ENCODE measurements around the gene SPG11. TPM values are rescaled to one million over a fixed set of nuclear protein-coding genes. Genes with fewer than 3 reads are reported as not detected.

The SPG11 gene
- total RNA-seq, 1 experiment from 2014 or later, result 55.0 TPM

DNA sequence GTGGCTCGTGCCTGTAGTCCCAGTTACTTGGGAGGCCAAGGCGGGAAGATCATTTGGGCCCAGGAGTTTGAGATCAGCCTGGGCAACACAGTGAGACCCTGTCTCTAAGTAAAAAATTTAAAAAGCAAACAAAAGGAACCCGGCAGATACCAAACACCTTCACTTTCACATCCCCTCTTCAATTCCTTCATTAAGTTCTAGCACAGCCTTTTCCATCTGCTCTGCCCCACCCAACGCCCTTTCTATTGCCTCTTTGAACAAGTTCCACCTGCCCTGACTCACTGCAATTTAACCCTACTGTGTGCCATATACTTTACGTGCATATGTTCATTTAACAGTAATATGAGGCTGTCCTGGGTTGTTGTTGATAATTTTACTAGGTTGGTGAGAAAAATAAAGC, 12.4 kb upstream of the SPG11 start:
- ChIA-PET POLR2A (no interaction called here), CTCF (interaction anchor here (1.6 kb wide), 1 partner anchor 13 kb away, joined by 5 read pairs; the partner anchor contains the start of gene SPG11)
- no peaks in the 10 kb centered on the region for H3K9me3 ChIP-seq (ENCODE audit: control insufficient read depth, insufficient read depth, low read depth, low read length)
- no peaks in the 10 kb centered on the region for H3K36me3 ChIP-seq (ENCODE audit: control insufficient read depth, insufficient read depth, low read length)
- no peaks in the 10 kb centered on the region for H3K27me3 ChIP-seq (ENCODE audit: control insufficient read depth, insufficient read depth, low read length)
- H3K4me1 ChIP-seq (ENCODE audit: control insufficient read depth, insufficient read depth, low read length), result no peaks in the 10 kb centered on the region
- H3K4me3 ChIP-seq (ENCODE audit: low read depth in 2 of 2, low read length in 2 of 2), result no peak overlapping the region
- in situ Hi-C loops (cut with HindIII; ENCODE audit: low pct_unique_long_range_greater_than_20kb, low sequenced_read_pairs), result no loop called here
- TF ChIP-seq TCF7L2 (IDR thresholded peaks at IDR 0.05; ENCODE audit: low read depth, low read length), result no peak
- TF ChIP-seq POLR2AphosphoS5 (IDR thresholded peaks at IDR 0.05; ENCODE audit: low read depth, low read length), result no peak
- TF ChIP-seq SIN3A (IDR thresholded peaks at IDR 0.05; ENCODE audit: borderline replicate concordance, insufficient read depth, low read depth, low read length), result no peak
- TF ChIP-seq, protein P1, sequence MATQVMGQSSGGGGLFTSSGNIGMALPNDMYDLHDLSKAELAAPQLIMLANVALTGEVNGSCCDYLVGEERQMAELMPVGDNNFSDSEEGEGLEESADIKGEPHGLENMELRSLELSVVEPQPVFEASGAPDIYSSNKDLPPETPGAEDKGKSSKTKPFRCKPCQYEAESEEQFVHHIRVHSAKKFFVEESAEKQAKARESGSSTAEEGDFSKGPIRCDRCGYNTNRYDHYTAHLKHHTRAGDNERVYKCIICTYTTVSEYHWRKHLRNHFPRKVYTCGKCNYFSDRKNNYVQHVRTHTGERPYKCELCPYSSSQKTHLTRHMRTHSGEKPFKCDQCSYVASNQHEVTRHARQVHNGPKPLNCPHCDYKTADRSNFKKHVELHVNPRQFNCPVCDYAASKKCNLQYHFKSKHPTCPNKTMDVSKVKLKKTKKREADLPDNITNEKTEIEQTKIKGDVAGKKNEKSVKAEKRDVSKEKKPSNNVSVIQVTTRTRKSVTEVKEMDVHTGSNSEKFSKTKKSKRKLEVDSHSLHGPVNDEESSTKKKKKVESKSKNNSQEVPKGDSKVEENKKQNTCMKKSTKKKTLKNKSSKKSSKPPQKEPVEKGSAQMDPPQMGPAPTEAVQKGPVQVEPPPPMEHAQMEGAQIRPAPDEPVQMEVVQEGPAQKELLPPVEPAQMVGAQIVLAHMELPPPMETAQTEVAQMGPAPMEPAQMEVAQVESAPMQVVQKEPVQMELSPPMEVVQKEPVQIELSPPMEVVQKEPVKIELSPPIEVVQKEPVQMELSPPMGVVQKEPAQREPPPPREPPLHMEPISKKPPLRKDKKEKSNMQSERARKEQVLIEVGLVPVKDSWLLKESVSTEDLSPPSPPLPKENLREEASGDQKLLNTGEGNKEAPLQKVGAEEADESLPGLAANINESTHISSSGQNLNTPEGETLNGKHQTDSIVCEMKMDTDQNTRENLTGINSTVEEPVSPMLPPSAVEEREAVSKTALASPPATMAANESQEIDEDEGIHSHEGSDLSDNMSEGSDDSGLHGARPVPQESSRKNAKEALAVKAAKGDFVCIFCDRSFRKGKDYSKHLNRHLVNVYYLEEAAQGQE (IDR thresholded peaks at IDR 0.05; ENCODE audit: insufficient read depth in 1 of 2, low read depth in 2 of 2, low read length in 1 of 2), result no peak
- TF ChIP-seq, protein P2, sequence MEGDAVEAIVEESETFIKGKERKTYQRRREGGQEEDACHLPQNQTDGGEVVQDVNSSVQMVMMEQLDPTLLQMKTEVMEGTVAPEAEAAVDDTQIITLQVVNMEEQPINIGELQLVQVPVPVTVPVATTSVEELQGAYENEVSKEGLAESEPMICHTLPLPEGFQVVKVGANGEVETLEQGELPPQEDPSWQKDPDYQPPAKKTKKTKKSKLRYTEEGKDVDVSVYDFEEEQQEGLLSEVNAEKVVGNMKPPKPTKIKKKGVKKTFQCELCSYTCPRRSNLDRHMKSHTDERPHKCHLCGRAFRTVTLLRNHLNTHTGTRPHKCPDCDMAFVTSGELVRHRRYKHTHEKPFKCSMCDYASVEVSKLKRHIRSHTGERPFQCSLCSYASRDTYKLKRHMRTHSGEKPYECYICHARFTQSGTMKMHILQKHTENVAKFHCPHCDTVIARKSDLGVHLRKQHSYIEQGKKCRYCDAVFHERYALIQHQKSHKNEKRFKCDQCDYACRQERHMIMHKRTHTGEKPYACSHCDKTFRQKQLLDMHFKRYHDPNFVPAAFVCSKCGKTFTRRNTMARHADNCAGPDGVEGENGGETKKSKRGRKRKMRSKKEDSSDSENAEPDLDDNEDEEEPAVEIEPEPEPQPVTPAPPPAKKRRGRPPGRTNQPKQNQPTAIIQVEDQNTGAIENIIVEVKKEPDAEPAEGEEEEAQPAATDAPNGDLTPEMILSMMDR (IDR thresholded peaks at IDR 0.05), result no peak
- intact Hi-C loops (cut with micrococcal nuclease; ENCODE audit: unreplicated experiment), result no loop called here
- H3K27ac ChIP-seq (ENCODE audit: low read length), result no peak overlapping the region
- no TSS peak for BruUV-seq (replicated peaks)
- DNase-seq (ENCODE audit: low read depth, low spot score) (no peak), ATAC-seq (no peak)

DNA sequence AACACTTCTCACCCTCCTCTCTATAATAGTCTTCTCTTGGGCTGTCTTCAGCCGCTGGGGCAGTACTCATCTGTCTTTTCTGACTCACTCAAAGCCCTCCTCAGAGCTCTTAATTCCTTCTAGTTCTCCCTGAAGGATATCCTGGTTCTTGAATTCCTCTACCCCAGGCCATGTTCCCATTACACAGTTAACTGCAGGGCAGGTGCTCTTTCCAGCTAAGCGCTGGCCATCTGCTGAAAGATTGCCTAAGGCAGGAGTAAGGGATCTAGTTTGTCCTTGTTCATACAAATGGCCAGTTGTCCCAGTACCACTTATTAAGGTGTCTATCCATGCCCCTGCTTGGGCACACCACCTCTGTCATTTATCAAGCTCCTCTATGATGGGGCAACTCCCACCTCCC, 10.2 kb upstream of the SPG11 start:
- no peak for ATAC-seq
- Histone ChIP-seq H3K27ac (ENCODE audit: low read length) (no peak overlapping the region), H3K4me3 (ENCODE audit: low read depth in 2 of 2, low read length in 2 of 2) (no peak overlapping the region), H3K36me3 (ENCODE audit: control insufficient read depth, insufficient read depth, low read length) (no peaks in the 10 kb centered on the region), H3K27me3 (ENCODE audit: control insufficient read depth, insufficient read depth, low read length) (no peaks in the 10 kb centered on the region), H3K4me1 (ENCODE audit: control insufficient read depth, insufficient read depth, low read length) (no peaks in the 10 kb centered on the region), H3K9me3 (ENCODE audit: control insufficient read depth, insufficient read depth, low read depth, low read length) (no peaks in the 10 kb centered on the region)
- intact Hi-C loops (cut with micrococcal nuclease; ENCODE audit: unreplicated experiment) (no loop called here), in situ Hi-C loops (cut with HindIII; ENCODE audit: low pct_unique_long_range_greater_than_20kb, low sequenced_read_pairs) (no loop called here)
- no TSS peak for BruUV-seq (replicated peaks)
- DNase-seq (ENCODE audit: low read depth, low spot score), result no peak
- POLR2A ChIA-PET, result no interaction called here
- CTCF ChIA-PET, result no interaction called here
- TF ChIP-seq, protein P2 (IDR thresholded peaks at IDR 0.05), result no peak
- TF ChIP-seq SIN3A (IDR thresholded peaks at IDR 0.05; ENCODE audit: borderline replicate concordance, insufficient read depth, low read depth, low read length) (no peak), TCF7L2 (IDR thresholded peaks at IDR 0.05; ENCODE audit: low read depth, low read length) (no peak), POLR2AphosphoS5 (IDR thresholded peaks at IDR 0.05; ENCODE audit: low read depth, low read length) (no peak)
- TF ChIP-seq, protein P1 (IDR thresholded peaks at IDR 0.05; ENCODE audit: insufficient read depth in 1 of 2, low read depth in 2 of 2, low read length in 1 of 2), result no peak

Data from Panc1 (cell line).